Endothelial cell (in vitro differentiated cells): Measurements from ENCODE around the gene POLD4. TPM values are rescaled to one million over a fixed set of nuclear protein-coding genes. Genes with fewer than 3 reads are reported as not detected.
A peak's percentile ranks its signal among the peaks of the same experiment; 100 is the strongest.

Source experiments
- DNase-seq: peaks from one replicate; pipeline ENCODE4 v3.0.0; 2021; ENCODE audit warnings: low spot score
- H3K27ac Mint-ChIP-seq: one replicate; pipeline ENCODE4 v1.8.0; 2021; ENCODE audit warnings: mixed read lengths, inconsistent platforms; ENCODE audit not compliant: unreplicated experiment
- H3K27me3 Mint-ChIP-seq: one replicate; pipeline ENCODE4 v1.8.0; 2021; ENCODE audit warnings: mild to moderate bottlenecking, moderate library complexity, mixed read lengths, inconsistent platforms; ENCODE audit not compliant: unreplicated experiment
- H3K36me3 Mint-ChIP-seq: one replicate; pipeline ENCODE4 v1.8.0; 2021; ENCODE audit warnings: mild to moderate bottlenecking, low read depth, mixed read lengths, inconsistent platforms; ENCODE audit not compliant: unreplicated experiment
- H3K4me1 Mint-ChIP-seq: one replicate; pipeline ENCODE4 v1.8.0; 2021; ENCODE audit warnings: mild to moderate bottlenecking, mixed read lengths, inconsistent platforms; ENCODE audit not compliant: unreplicated experiment
- H3K4me3 Mint-ChIP-seq: one replicate; pipeline ENCODE4 v1.8.0; 2021; ENCODE audit warnings: mild to moderate bottlenecking, mixed read lengths, inconsistent platforms; ENCODE audit not compliant: unreplicated experiment
- H3K9me3 Mint-ChIP-seq: one replicate; pipeline ENCODE4 v1.8.0; 2021; ENCODE audit warnings: mixed read lengths, inconsistent platforms; ENCODE audit not compliant: unreplicated experiment
- total RNA-seq: library from RNA; stranded (reverse); fragmentation: NEBNext Ultra II Directional; extraction: Animal tissue kit (Norgen Biotek cat#: 25700); gene quantifications from one replicate; pipeline ENCODE4 v1.2.1, GENCODE V29; 2021; ENCODE audit not compliant: unreplicated experiment
- TF ChIP-seq, protein P1 (sequence below): fragments of 200-600 bp; sonication (generic); IDR thresholded peaks from one replicate; pipeline ENCODE4 v1.5.0; 2021; ENCODE audit warnings: antibody characterized with exemption; ENCODE audit not compliant: unreplicated experiment

Gene POLD4
- total RNA-seq, 1 donor from 2014 or later, result 92.1 TPM

- H3K4me1 Mint-ChIP-seq, result peaks cover 47% of the 10 kb centered on the region
- TF ChIP-seq, protein P1, sequence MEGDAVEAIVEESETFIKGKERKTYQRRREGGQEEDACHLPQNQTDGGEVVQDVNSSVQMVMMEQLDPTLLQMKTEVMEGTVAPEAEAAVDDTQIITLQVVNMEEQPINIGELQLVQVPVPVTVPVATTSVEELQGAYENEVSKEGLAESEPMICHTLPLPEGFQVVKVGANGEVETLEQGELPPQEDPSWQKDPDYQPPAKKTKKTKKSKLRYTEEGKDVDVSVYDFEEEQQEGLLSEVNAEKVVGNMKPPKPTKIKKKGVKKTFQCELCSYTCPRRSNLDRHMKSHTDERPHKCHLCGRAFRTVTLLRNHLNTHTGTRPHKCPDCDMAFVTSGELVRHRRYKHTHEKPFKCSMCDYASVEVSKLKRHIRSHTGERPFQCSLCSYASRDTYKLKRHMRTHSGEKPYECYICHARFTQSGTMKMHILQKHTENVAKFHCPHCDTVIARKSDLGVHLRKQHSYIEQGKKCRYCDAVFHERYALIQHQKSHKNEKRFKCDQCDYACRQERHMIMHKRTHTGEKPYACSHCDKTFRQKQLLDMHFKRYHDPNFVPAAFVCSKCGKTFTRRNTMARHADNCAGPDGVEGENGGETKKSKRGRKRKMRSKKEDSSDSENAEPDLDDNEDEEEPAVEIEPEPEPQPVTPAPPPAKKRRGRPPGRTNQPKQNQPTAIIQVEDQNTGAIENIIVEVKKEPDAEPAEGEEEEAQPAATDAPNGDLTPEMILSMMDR, result no peak
- peaks cover 25% of the 10 kb centered on the region for H3K36me3 Mint-ChIP-seq
These were observed 16.5 kb upstream of the POLD4 start for GRCh38 chr11:67369801-67370284.

GRCh38 chr11:67369275-67369674 is 15.9 kb upstream of the POLD4 start:
- TF ChIP-seq, protein P1, result no peak
- H3K4me3 Mint-ChIP-seq, result no peak overlapping the region
- peaks cover 13% of the 10 kb centered on the region for H3K27me3 Mint-ChIP-seq
- no peak for DNase-seq
- H3K27ac Mint-ChIP-seq, result no peak overlapping the region
- no peaks in the 10 kb centered on the region for H3K9me3 Mint-ChIP-seq
- H3K36me3 Mint-ChIP-seq, result peaks cover 31% of the 10 kb centered on the region
- H3K4me1 Mint-ChIP-seq, result peaks cover 43% of the 10 kb centered on the region

More at GRCh38 chr11:67369801-67370284, 16.5 kb upstream of the POLD4 start:
- H3K9me3 Mint-ChIP-seq, result no peaks in the 10 kb centered on the region
- no peak overlapping the region for H3K27ac Mint-ChIP-seq
- peak overlapping the region; percentile 69 for H3K4me3 Mint-ChIP-seq
- no peak for DNase-seq
- peaks cover 19% of the 10 kb centered on the region for H3K27me3 Mint-ChIP-seq

DNA sequence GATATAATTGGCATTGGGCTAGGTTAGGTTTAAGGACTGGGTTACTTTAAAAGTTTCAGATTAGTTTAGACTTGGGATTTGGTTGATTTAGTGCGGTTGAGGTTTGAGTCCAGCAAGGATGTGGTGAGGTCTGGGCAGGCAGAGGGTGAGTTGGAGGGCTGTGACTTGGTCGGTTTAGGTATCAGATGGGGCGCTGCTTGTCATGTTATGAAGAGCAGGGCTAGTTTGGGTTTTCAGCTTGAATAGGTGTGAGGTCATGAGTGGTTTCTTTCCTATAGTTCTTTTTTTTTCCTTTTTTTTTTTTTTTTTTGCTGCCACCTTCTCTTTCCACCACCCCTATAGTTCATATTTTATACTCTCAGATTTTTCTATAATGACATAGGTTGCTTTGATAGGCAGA is 15.3 kb upstream of the POLD4 start:
- Mint-ChIP-seq H3K4me3 (peak overlapping the region; percentile 21), H3K36me3 (peaks cover 33% of the 10 kb centered on the region), H3K27me3 (peaks cover 11% of the 10 kb centered on the region), H3K9me3 (no peaks in the 10 kb centered on the region), H3K4me1 (peaks cover 39% of the 10 kb centered on the region), H3K27ac (peak overlapping the region; percentile 58)
- no peak for DNase-seq
- TF ChIP-seq, protein P1, result no peak

GRCh38 chr11:67367761-67368227 is 14.4 kb upstream of the POLD4 start:
- H3K4me1 Mint-ChIP-seq, result peaks cover 36% of the 10 kb centered on the region

More at GRCh38 chr11:67367761-67368227, 14.4 kb upstream of the POLD4 start:
- Mint-ChIP-seq H3K9me3 (no peaks in the 10 kb centered on the region), H3K36me3 (peaks cover 33% of the 10 kb centered on the region), H3K27me3 (peaks cover 11% of the 10 kb centered on the region), H3K27ac (no peak overlapping the region), H3K4me3 (peak overlapping the region; percentile 21)
- TF ChIP-seq, protein P1, result no peak
- no peak for DNase-seq
